DND-41 (cell line): ENCODE measurements around the gene FUT6.

Experiments
- ATAC-seq: fragments of 200-7000 bp; cut with Tn5 transposase; 3 replicates; pipeline ENCODE4 v1.9.1; 2021; ENCODE audit warnings: low read depth; ENCODE audit not compliant: insufficient read depth
- DNase-seq: peaks from one replicate; pipeline ENCODE4 v3.0.0-alpha.2; 2020
- H2AFZ ChIP-seq: 2 replicates; pipeline ENCODE4 v1.6.0; 2012; ENCODE audit warnings: low read depth, low read length
- H3K27ac ChIP-seq: 2 replicates; pipeline ENCODE4 v1.5.1; 2012; ENCODE audit warnings: low read length, inconsistent platforms
- H3K27me3 ChIP-seq: fragments of 200-600 bp; sonication (generic); 2 replicates; pipeline ENCODE4 v1.6.0; 2012; ENCODE audit warnings: low read length, mild to moderate bottlenecking, inconsistent platforms; ENCODE audit not compliant: insufficient read depth, poor library complexity
- H3K36me3 ChIP-seq: 2 replicates; pipeline ENCODE4 v1.5.1; 2012; ENCODE audit warnings: low read length, inconsistent platforms; ENCODE audit not compliant: insufficient read depth
- H3K4me1 ChIP-seq: 2 replicates; pipeline ENCODE4 v1.5.1; 2012; ENCODE audit warnings: mild to moderate bottlenecking, low read length; ENCODE audit not compliant: insufficient read depth
- H3K4me2 ChIP-seq: 2 replicates; pipeline ENCODE4 v1.6.0; 2012; ENCODE audit warnings: mild to moderate bottlenecking, moderate library complexity, low read length, inconsistent platforms; ENCODE audit not compliant: insufficient read depth
- H3K4me3 ChIP-seq, 2 experiments: fragments of 200-600 bp in 1 of 2; shearing (Covaris generic) in 1 of 2; 2 replicates each; pipeline ENCODE4 v1.5.1; 2012 to 2016; ENCODE audit warnings: inconsistent platforms in 2 of 2, low read length in 2 of 2, mild to moderate bottlenecking in 2 of 2, low read depth in 1 of 2, moderate library complexity in 1 of 2
- H3K79me2 ChIP-seq: 2 replicates; pipeline ENCODE4 v1.6.0; 2012; ENCODE audit warnings: low read length, inconsistent platforms; ENCODE audit not compliant: insufficient read depth
- H3K9ac ChIP-seq: 2 replicates; pipeline ENCODE4 v1.6.0; 2012; ENCODE audit warnings: low read depth, mild to moderate bottlenecking, inconsistent platforms, low read length, moderate library complexity
- H3K9me3 ChIP-seq: 2 replicates; pipeline ENCODE4 v1.5.1; 2012; ENCODE audit warnings: low read length, moderate library complexity, mild to moderate bottlenecking, inconsistent platforms; ENCODE audit not compliant: insufficient read depth, severe bottlenecking
- H4K20me1 ChIP-seq: 2 replicates; pipeline ENCODE4 v1.6.0; 2012; ENCODE audit warnings: low read length; ENCODE audit not compliant: insufficient read depth
- EZH2 ChIP-seq: IDR thresholded peaks from 3 replicates; pipeline ENCODE4 v1.6.1; 2012; ENCODE audit warnings: borderline replicate concordance, low read depth, mild to moderate bottlenecking, moderate library complexity, low read length, inconsistent platforms; ENCODE audit not compliant: severe bottlenecking
- TF ChIP-seq, protein P1 (sequence below): IDR thresholded peaks from 2 replicates; pipeline ENCODE4 v1.5.1; 2012; ENCODE audit warnings: borderline replicate concordance, low read length, moderate library complexity, mild to moderate bottlenecking; ENCODE audit not compliant: poor library complexity, severe bottlenecking; ENCODE audit errors: extremely low read depth

The FUT6 gene

DNA sequence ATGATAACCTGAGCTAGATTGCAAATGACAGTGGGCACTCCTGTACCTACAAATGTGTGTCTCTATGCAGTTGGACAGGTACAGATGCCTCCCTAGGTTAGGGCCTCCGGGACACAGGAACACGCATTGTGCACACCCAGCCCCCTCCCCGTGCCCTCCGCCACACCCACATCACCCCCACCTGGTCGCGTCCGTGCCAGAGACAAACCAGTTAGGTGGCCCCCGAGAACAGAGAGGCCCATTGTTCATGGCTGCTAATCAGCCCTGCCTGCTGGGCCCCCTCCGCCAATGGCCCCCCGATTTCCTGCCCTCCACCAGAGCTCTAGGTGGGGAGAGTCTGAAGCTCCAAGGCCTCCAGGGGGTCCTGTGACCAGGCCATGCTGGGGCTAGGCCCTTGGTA, 20.9 kb downstream of the FUT6 start:
- H3K4me2 ChIP-seq: no peak overlapping the region
- no peak overlapping the region for H3K27ac ChIP-seq
- no peaks in the 10 kb centered on the region for H3K4me1 ChIP-seq
- TF ChIP-seq, protein P1, sequence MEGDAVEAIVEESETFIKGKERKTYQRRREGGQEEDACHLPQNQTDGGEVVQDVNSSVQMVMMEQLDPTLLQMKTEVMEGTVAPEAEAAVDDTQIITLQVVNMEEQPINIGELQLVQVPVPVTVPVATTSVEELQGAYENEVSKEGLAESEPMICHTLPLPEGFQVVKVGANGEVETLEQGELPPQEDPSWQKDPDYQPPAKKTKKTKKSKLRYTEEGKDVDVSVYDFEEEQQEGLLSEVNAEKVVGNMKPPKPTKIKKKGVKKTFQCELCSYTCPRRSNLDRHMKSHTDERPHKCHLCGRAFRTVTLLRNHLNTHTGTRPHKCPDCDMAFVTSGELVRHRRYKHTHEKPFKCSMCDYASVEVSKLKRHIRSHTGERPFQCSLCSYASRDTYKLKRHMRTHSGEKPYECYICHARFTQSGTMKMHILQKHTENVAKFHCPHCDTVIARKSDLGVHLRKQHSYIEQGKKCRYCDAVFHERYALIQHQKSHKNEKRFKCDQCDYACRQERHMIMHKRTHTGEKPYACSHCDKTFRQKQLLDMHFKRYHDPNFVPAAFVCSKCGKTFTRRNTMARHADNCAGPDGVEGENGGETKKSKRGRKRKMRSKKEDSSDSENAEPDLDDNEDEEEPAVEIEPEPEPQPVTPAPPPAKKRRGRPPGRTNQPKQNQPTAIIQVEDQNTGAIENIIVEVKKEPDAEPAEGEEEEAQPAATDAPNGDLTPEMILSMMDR: no peak
- no peak for TF ChIP-seq EZH2
- ATAC-seq (no peak), DNase-seq (no peak)
- no peak overlapping the region for H3K4me3 ChIP-seq
- no peak overlapping the region for H3K9ac ChIP-seq
- no peak overlapping the region for H2AFZ ChIP-seq
- no peaks in the 10 kb centered on the region for H3K79me2 ChIP-seq
- no peaks in the 10 kb centered on the region for H3K27me3 ChIP-seq
- H3K9me3 ChIP-seq: no peaks in the 10 kb centered on the region
- H4K20me1 ChIP-seq: no peaks in the 10 kb centered on the region
- no peaks in the 10 kb centered on the region for H3K36me3 ChIP-seq

DNA sequence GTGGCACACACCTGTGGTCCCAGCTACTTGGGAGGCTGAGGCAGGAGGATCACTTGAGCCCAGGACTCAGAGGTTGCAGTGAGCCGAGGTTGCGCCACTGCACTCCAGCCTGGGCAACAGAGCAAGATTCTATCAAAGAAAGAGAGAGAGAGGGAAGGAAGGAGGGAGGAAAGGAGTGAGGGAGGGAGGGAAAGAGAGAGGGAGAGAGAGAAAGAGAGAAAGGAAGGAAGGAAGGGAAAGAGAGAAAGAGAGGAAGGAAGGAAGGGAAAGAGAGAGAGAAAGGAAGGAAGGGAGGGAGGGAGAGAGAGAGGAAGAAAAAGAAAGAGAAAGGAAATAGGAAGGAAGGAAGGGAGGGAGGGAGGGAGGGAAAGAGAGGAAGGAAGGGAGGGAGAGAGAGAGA, 22.3 kb downstream of the FUT6 start:
- H3K9ac ChIP-seq: no peak overlapping the region
- no peak overlapping the region for H3K27ac ChIP-seq
- H3K79me2 ChIP-seq: no peaks in the 10 kb centered on the region
- no peak overlapping the region for H3K4me2 ChIP-seq
- no peaks in the 10 kb centered on the region for H3K27me3 ChIP-seq
- DNase-seq (no peak), ATAC-seq (no peak)
- H3K9me3 ChIP-seq: no peaks in the 10 kb centered on the region
- H3K4me1 ChIP-seq: no peaks in the 10 kb centered on the region
- H3K4me3 ChIP-seq: no peak overlapping the region
- no peaks in the 10 kb centered on the region; the same call in 1 of the 2 replicates for H4K20me1 ChIP-seq
- no peaks in the 10 kb centered on the region for H3K36me3 ChIP-seq
- H2AFZ ChIP-seq: no peak overlapping the region
- TF ChIP-seq, protein P1: no peak
- no peak for TF ChIP-seq EZH2

DNA sequence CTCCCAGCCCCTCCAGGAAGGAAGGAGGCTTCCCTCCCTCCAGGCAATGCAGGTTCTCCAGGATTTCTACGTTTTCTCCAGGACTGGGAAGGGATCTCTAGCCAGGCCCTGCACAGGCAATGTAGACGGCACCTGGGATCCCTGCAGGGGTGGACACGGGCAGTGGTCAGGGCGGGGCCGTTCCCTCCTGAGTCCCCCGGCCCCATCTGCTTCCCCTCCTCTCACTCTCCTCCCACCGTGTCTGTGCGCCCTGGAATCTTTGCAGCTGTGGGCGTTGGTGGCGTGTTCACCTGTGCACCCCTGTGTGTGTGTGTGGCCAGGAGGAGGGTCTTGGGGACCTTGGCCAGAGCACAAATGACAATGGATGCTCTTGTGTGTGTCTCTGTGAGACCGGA, 24.7 kb downstream of the FUT6 start:
- H3K27me3 ChIP-seq: no peaks in the 10 kb centered on the region
- no peak overlapping the region for H3K9ac ChIP-seq
- DNase-seq (no peak), ATAC-seq (no peak)
- no peak overlapping the region for H3K4me3 ChIP-seq
- H3K36me3 ChIP-seq: no peaks in the 10 kb centered on the region
- TF ChIP-seq, protein P1: no peak
- TF ChIP-seq EZH2: no peak
- no peaks in the 10 kb centered on the region for H3K9me3 ChIP-seq
- no peaks in the 10 kb centered on the region for H3K79me2 ChIP-seq
- no peak overlapping the region for H3K27ac ChIP-seq
- H2AFZ ChIP-seq: no peak overlapping the region
- H4K20me1 ChIP-seq: no peaks in the 10 kb centered on the region; the same call in 1 of the 2 replicates
- no peak overlapping the region for H3K4me2 ChIP-seq
- H3K4me1 ChIP-seq: no peaks in the 10 kb centered on the region
